HG03442 (cell line): ENCODE results near the gene GRB14.
A peak's percentile ranks its signal among the peaks of the same experiment; 100 is the strongest.
"Not testable (repeated sequence)": the region's sequence is repeated elsewhere in the genome, so short reads cannot be mapped to it uniquely, and the experiment has no call there.

ENCODE experiments used
- ATAC-seq: cut with Tn5 transposase; IDR thresholded peaks from one replicate; pipeline ENCODE4 v1.9.1; 2021; ENCODE audit warnings: mild to moderate bottlenecking, moderate library complexity; ENCODE audit not compliant: unreplicated experiment

Gene GRB14

DNA sequence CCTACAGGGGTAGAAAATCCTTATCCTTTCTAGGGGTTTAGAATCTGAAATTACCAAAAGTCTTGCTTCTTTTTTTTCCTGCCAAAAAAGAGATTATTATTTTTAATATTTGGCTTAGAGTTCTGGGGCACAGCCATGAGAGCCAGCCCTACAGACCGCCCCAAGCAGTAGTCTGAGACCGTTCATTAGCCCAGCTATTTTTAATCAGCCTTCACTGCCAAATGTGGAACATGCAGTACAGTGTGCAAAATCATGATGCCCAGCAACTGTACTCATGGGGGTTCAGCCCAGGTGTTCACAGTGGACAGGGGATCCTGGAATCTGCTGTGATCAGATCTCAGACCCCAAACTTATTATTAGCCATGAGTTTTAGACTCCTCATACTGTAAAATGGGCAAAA, 60.4 kb downstream of the GRB14 start:
- no peak for ATAC-seq

GRCh38 chr2:164560181-164560792, 61.0 kb downstream of the GRB14 start:
- ATAC-seq = peak; percentile 60

- no peak for ATAC-seq
These were observed 62.8 kb downstream of the GRB14 start for GRCh38 chr2:164558450-164558849.

- no peak for ATAC-seq
These were observed 66.8 kb downstream of the GRB14 start for GRCh38 chr2:164554487-164554886.

DNA sequence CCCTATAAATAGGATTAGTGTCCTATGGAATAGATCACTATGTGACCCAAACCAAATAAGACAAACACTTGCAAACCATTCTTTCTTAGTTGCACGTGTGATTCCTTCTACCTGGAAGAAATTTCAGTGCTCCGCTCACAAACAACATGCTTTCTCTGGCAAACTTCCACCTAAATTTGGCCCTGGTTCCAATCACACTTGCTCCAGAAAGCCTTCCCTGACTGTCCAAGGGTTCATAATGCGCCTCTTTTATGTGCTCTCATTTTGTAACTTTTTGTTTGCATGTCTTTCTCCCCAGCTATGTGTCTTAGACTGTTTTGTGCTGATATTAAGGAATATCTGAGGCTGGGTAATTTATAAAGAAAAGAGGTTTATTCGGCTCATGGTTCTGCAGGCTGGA, 69.8 kb downstream of the GRB14 start:
- no peak for ATAC-seq

DNA sequence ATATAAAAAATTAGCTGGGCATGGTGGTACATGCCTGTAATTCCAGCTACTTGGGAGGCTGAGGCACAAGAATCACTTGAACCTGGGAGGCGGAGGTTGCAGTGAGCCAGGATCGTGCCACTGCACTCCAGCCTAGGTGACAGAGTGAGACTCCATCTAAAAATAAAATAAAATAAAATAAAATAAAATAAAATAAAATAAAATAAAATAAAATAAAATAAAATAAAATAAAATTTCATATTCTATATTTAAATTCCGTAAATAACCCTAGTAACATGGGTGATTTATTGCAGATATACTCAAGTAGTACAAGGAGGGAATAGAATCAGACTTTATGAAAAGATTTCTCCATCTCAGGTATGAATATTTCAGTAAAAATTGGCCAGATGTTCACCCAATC, 71.6 kb downstream of the GRB14 start:
- ATAC-seq = not testable (repeated sequence)

DNA sequence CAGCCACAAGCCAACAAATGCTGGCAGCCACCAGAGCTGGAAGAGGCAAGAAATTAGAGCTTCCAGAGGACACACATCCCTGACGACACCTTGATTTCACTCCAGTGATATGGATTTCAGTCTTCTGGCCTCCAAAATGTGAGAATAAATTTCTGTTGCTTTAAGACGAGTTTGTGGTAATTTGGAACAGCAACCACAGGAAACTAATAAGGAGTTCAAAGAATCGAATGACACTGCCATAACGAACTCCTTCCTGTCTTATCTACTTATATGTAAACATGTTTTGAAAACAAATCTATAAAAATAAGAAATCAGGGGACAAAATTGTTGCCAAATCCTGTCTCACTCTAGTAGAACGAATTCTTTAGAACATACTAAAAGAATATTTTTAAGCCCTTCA, 75.8 kb downstream of the GRB14 start:
- ATAC-seq = no peak

DNA sequence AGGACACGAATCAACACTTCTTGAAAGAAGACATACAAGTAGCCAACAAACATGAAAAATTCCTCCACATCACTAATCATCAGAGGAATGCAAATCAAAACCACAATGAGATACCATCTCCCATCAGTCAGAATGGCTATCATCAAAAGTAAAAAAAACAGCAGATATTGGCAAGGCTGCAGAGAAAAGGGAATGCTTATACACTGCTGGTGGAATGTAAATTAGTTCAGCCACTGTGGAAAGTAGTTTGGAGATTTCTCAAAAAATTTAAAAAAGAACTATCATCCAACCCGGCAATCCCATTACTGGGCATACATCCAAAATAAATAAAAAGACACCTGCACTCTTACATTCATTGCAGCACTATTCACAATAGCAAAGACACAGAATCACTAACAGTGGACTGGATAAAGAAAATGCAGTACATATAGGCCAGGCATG, 78.7 kb downstream of the GRB14 start:
- no peak for ATAC-seq

DNA sequence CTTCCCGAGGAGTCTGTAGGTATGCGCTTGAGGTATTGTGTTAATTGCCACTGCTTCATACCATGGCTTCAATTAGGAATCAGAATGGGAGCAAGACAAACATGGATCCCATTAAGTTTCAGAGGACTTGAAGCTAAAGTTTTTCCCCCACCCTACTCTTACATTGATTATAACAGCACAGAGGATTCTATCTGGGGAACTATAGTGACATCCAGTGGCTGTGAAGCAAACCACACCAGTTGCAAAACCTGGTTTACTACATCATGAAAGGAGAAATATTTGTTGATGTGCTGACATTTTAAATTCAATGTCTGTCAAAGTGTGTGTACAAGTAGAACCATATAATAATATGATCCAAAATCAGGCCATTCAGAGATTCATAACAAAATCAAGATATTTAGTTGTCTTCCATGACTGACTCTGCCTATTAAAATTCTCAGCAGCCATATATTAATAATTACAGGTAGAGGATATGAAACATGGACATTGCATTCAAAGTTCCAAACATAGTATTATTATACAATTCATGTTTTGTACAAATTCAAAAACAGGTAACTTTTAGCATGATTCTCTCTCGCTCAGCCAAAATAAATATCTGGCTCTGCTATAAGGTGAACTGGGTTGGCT, 82.9 kb downstream of the GRB14 start:
- peak; percentile 79 for ATAC-seq

GRCh38 chr2:164535280-164536025, 85.8 kb downstream of the GRB14 start:
- no peak for ATAC-seq

DNA sequence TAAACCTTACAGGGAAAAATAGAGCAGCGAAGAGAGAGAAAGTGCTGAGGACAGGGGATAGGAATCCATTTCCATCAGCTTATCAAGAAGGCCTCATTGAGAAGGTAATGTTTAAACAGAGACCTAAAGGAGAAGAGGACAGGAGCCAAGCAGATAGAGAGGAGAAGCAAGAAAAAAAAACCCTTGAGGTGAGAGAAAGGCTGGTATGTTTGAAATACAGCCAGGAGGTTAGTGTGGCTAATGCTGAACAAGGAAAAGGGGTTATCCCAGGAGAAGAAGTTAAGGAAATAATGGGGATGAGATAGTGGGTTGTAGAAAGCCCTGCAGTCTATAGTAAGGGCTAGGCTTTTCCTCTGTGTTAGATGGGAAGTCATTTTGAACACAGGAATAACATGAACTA, 90.8 kb downstream of the GRB14 start:
- ATAC-seq = no peak

GRCh38 chr2:164523726-164524125, 97.6 kb downstream of the GRB14 start:
- ATAC-seq = no peak

DNA sequence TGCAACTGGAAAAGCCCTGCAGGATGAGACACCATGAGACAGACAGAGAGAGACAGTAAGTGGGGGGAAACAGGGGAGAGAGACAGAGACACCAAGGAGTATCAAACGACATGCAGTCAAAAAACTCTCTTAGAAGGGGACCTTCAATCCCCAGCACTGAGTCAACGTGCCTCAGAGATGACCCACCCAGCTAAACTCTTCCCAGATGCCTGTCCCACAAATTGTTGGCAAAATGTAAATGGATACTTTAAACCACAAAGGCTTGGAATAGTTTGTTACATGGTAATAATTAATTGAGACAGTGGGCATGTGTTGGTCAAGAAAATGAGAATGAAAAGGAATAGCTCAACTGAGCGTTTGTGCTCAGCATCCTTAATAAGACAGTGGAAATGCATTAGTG, 98.3 kb downstream of the GRB14 start:
- ATAC-seq = no peak

GRCh38 chr2:164522561-164522981, 98.7 kb downstream of the GRB14 start:
- no peak for ATAC-seq

- no peak for ATAC-seq
These were observed 105.5 kb downstream of the GRB14 start for GRCh38 chr2:164515734-164516133.

DNA sequence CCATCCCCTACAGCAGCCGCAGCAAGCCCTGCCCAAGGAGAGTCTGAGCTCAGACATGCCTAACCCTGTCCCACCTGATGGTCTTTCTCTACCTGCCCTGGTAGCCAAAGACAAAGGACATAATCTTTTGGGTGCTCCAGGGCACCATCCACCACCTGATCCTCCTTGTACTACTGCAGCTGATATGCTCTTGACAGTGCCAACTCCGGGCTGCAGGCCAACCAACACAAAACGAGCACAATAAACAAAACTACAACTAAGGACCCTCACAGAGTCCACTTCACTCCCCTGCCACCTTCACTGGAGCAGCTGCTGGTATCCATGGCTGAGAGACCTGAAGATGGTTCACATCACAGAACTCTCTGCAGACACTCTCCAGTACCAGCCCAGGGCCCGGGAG, 106.3 kb downstream of the GRB14 start:
- ATAC-seq = no peak

DNA sequence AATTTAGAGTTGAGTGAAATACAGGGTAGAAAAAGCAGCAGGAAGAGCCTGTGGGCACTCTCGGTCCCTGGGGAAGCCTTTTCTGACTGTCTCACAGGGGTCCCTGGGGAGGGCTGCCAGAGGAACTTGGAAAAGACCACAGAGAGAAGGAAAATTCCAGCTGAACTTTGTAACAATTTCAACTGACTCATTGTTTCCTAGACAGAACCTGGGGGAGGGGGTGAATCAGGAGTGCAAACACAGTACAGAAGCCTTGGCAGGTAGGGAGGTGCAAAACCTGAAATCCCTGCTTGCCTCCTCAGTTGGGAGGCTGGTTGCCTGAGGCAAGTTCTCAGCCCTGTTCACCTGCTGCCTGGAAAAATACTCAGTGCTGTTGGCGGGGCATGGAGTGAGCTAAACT, 106.8 kb downstream of the GRB14 start:
- ATAC-seq = no peak

DNA sequence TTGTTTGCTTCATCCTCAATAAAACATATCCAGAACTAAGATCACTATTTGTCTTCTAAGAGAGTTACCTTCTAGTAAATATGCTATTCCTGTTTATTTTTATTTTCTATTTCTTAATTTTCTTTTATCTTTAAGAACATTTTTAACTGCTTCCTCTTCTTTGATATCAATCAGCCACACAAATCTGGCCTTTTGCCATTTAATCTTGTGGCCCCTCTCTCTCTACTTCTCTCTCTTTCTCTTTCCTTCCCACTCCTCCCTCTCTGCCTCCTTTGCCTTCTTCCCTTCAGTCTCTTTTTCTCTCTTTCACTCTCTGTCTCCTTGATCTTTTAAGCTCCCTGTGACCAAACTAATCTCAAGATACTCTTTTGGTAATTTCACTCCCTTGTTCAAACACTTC, 108.4 kb downstream of the GRB14 start:
- ATAC-seq = no peak

DNA sequence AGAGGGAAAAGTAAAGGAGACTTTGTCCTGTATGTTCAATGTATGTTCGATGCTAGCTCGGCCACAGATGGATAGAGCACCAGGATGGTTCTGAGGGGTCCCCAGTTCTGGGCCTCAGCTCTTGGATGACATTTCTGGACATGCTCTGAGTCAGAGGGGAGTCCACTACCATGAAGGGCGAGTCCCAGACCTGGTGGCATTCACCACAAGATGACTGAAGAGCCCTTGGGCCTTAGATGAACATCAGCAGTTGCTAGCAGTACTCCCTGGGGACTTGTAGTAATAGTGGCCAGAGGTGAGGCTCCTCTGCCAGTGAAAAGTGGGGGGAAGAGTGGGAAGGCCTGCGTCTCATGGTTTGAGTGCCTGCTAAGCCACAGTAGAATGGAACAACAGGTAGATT, 109.5 kb downstream of the GRB14 start:
- ATAC-seq = no peak

DNA sequence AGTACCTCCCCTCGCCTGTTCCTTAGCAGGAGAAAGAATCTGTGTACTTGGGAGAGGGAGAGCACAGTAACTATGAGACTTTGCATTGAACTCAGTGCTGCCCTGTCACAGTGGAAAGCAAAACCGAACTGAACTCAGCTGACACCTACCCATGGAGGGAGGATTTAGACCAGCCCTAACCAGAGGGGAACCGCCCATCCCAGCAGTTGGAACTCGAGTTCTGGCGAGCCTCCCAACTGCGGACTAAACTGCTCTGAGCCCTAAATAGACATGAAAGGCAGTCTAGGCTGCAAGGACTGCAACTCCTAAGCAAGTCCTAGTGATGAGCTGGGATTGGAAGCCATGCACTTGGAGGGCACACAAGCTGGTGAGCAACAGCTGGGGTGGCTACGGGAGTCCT, 110.4 kb downstream of the GRB14 start:
- ATAC-seq = no peak

DNA sequence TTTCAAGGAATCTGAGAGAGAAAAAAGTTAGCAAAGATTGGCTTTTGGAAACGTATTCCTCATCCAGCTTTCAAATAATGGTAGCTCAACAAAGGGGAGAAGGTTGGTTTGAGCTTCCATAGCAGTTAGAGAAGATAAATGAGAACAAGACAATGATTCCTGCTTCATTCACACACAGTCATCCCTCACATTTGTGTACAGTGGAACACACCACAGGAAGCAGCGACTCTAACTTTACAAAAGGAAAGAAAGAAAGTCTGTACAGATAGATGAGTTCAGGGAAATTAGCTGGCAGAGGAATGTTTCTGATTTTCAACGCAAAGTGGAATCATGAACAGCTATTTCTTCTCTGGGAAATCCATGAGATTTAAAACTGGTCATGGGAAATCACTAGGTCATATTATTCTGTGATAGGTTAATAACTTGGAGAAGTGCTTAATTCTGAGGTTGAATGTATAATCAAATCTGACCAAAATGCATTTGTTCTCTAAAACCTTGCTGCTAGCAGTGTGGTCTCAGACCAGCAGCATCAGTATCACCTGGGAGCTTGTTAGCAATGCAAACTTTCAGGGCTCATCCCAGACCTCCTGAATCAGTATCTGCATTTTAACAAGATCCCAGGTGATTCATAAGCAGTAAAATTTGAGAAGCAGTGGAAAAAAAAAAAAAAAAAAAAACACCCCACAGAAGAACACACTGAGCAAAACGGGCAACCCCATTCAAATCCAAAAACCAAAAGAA, 112.0 kb downstream of the GRB14 start:
- ATAC-seq = no peak

GRCh38 chr2:164504253-164504652, 117.0 kb downstream of the GRB14 start:
- ATAC-seq = no peak
